GM18499 (cell line): ENCODE results near the gene GPR87.

Experiments used
- ATAC-seq: cut with Tn5 transposase; IDR thresholded peaks from one replicate; pipeline ENCODE4 v1.9.1; 2021; ENCODE audit warnings: moderate number of reproducible peaks; ENCODE audit not compliant: insufficient read depth, unreplicated experiment

GPR87 gene

DNA sequence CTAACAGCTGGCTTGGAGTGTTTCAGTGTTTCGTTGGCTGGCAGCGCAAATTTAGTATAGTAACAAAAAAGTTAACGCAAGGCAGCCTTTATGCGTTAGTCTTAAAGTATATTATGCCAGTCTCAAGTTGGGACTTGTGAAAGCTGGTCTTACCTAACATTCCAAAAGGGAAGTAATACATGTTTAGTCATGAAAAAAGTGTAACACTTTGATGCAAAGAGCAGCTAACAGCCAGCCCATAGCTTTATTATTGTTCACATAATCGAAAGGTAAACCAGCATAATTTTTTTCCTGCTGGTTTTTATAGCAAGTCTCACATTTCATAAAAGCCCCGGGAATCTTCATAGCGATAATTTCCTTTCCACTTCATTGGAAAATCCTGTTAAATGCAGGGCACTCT is 2.4 kb upstream of the GPR87 start:
- ATAC-seq, result no peak

DNA sequence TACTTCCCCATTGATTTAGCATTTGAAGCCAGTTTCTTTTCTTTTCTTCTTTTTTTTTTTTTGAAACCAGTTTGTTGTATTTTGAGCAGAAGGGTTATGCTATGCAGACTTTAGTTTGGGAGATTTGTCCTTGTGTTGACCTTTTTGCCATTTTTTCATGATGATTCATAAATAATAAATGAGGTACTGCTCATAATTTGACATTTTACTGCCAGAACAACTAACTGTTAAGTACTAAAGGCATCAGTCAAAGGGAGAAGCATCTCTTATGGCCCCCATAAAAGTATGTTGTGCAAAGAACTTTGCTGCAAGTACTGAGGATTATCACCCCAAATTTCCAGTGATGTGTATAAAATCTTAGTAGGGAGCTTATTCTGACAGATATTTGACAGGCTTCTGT is 1.7 kb upstream of the GPR87 start:
- ATAC-seq, result no peak

DNA sequence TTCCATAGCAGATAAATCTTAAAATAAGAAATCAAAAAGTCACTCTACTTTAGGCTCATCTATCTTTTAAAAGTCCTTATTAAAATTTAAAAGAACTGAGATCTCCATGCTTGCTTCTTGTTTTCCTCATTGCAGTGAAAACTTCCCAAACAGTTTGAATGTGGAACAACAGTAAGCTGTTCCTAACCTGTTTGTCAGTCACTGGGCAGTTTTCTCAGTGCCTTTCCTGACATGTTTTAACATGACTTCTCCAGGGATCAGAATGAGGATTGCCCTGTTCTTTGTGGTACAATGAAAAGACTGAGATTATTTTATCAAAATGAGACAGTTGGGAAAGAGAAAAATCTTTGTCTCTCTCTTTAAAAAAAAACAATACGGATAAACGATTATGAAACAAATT is 774 bp downstream of the GPR87 start:
- ATAC-seq, result no peak

DNA sequence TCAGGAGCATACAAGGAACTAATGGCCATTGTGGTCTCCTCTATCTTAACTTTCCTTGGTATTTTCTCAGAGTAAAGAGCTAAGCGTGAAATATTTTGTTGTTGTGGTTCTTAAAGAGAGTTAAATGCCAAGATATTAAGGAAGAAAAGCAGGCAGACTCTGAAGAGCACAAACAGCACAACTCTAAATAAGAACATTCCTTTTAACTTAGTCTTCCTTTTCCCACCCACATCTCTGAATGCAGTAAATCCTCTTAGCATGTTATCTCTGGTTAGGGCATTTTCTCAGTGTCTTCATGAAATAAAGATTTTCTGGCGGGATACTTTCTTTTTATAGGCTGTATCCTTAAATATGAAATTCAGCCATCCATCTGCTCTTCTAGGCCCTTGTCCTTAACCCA is 1.5 kb downstream of the GPR87 start:
- no peak for ATAC-seq

DNA sequence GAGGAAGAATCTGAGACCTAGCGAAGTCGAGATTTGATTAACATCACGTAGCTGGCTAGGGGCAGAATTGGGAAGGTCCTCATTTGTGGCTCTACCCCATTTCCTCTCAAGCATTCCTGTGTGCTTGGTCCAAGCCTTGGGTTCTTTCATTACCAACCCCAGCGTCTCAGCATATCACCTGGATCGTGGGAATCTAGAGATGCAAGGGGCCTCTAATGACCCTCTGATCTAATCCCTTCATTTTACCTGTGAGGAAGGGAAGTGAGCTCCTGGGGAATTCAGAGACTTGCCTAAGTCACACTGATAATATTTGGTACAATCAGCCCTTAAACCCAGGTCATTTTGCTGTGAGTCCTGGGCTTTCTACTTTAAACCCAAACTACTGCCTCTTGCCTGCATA is 2.0 kb downstream of the GPR87 start:
- no peak for ATAC-seq

DNA sequence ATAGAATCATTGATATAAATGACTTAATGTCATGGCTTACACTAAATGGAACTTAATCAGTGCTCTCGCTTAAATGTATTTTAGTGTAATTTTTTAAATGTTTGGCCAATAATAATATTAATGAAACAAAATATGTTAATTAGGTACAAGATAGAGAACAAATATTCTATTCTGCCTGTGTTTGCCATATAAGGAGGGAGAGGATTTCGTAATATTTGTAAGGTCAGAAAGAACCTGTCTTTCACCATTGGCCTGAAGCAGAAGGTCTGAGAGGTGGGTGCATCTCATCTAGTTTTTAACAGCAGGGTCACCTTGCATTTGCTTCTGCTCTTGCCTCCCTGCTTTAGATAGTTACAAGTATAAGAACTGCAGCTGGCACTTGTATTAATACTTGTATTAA is 2.5 kb downstream of the GPR87 start:
- no peak for ATAC-seq

DNA sequence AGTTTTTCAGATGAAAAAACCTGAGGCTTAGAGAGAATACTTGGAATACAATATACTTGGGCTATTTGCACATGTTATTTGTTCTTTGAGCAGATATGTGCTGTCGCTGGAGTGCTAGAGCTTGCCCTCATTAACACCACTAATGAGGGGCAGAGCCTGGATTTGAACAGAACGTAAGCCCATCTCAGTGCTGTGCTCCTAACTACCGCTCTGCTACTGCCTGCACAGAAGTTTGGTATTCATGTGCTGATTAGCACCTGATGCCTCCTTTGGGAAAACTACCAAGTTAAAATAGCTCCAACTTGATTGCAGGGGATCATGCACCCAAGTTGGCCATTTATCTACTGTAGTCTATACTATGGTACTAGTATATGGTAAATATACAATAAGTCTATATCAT is 3.6 kb downstream of the GPR87 start:
- no peak for ATAC-seq

DNA sequence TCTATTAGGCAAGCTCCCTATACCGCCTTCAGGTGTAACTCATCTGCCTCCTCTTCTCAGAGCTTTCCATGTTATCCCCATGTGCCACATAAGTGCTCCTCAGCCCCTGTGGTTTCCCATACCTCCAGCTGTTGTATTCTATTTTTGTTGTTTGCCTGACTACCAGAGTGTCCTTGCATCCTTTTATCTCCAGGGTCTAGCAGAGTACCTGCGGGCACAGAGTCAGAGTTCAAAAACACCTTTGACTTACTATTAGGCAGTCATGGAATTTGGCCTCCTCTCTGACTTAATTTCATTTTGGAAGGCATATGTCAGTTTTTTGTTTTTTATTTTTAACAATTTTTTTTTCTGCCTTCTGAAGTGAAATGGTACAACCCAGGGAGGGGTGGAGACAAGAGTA is 7.1 kb downstream of the GPR87 start:
- ATAC-seq, result no peak

DNA sequence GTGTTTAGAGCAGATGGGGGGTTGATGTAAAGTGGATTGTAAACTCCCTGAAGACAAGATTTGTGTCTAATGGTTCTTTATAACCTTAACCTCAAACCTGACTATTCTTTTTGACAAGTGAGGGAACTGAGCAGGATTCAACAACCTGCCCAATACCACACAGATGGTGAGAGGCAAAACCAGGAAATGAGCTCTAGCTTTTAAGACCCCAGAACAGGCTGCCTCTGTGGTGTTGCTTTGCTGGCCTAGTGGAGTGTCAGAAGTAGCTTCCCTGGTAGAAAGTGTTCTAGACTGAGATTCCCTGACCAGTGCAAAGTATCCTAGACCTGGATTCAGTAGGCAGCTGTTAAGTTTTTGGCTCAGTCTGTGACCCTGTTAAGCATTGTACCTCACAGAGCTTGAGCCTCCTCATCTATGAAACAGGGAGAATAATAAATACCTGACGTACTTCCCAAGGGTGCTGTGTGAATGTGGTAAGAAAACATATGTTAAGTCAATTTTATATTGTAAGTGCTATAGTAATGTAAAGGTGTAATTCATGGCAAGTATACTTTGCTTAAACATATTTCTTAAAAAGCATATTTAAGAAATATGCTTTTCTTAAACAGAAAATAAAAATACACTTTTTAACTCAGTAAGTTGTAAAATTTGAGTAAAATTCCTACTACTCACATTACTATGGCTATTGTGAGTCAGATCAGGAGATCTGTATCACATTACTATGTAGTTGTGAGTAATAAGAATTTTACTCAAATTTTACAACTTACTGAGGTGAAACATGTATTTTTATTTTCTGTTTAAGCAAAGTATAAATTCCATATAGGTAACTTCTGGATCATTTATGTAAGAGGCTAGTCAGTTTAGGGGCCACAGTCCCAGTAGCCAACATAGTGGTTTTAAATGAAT is 8.8 kb downstream of the GPR87 start:
- no peak for ATAC-seq

DNA sequence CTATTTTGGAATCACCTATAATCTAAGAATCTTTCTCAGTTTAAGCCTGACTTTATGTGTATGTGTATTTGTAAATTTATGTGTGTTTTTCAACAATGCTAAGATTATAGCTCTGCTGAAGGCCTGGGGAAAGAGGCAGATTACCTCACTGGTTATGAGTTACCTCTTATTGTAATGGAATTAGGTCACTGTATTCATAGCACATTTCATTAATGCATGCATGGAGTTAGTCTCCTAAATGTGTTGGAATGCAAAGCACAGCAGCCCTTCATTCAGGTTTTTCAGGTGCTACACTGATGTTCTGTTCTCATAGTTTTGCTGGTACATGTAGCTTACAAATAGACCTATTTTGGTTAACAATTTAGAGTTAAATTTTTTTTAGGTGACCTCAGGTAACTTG is 9.5 kb downstream of the GPR87 start:
- ATAC-seq, result no peak

DNA sequence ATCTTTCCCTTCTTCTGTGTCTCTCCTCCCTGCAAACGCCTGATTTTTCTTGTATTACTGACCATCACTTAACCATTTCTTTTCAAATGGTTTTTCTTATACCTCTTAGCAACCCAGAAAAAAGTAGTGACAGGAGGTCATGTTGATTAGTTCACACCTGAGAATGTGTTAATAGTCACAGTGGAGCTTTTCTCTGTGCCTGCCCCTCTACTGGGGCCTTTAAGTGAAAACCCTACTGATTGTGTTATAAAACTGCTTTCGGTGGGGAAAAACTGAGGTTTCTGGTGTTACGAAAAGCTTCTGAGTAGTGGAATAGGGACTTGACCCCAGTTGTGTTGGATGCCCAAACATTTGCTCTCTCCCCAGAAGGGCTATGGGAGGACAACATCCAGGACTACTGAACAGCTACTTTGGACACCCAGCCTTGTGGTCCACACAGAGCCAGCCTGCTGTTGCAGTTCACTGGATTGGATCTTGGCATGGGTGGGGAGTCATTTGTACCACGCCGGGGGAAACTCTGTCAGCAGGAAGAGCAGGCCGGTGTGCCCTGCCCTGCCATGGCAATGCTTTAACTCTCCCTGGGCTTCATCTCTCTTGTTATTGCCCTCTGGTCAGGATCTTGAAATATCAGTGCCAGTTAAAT is 10.3 kb downstream of the GPR87 start:
- no peak for ATAC-seq

DNA sequence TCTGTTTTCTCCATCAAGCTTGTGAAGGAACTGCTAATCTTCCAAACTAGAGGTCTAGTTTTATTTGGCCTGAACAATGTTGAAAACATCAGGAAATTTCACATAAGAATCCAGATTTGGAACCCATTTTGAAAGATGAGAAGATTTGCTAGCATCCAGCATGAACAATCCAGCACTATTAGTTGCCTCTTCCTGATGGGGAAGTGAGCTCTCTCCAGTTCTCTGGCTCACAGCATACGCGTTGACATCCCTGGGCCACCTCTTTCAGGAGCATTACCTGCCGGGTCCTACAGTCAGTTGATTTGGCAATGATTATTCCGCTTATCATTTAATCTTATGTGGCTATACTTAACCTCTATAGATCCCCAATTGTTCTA is 10.9 kb downstream of the GPR87 start:
- no peak for ATAC-seq

DNA sequence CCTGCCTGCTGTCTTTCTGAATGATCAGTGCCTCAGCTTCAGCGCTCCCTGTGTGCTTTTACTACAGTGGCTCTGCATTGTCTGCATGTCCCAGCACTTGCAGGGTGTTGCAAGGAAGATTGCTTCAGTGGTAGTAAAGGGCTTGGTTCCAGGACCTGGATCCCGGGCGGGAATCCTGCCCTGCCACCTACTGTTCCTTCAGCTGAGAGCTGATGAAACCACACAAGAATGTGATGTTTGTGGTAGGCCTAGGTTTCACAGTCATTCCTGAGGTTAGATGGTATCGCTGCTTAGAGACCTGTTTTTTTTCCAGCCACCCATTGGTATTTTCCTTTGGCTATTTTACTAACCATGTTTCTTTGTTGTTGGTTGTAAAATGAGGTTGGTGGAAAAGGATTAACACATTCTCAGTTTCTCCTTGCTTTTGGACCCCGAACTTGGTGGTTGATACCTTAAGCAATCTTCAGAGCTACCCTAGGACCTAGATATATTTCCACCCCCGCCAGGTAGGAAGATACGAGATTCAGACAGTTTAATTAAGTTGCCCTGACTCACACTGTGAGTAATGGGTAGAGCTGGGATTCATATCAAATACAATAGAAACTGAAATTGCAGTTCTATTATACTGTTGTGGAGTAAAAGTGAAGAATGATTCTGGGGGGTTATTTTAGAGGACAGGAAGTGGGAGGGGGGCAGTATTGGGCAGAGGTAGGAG is 11.4 kb downstream of the GPR87 start:
- ATAC-seq, result no peak

DNA sequence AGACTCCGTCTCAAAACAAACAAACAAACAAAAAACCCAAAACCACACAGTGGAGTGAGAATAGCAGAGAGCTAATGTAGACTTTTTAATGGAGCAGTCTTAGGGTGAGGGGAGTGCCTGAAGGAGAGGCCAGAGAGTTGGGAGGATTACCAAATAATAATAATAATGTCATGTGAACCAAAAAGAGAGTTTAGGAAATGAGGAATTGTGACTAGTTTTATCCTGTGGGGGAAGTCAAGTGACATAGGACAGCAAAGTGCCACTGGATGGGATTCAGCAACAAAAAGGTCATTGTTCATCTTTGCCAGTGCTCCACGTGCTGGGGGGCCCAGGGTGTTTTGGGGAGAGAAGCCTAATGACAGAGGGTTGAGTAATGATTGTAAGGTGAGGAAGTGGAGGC is 12.9 kb downstream of the GPR87 start:
- no peak for ATAC-seq

DNA sequence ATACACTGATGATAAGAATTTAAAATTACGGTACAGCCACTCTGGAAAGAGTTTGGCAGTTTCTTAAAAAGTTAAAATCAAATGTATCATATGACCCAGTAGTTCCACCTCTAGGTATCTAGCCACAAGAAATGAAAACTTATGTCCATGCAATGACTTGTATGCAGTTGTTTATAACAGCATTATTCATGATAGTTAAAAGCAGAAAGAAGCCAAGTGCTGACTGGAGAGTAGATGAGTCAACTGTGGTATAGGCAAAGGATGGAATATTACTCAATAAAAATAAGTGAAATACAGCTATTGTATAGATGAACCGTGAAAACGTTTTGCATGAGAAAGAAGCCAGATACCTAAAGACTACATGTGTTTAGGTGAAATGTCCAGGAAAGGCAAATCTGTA is 14.8 kb downstream of the GPR87 start:
- ATAC-seq, result no peak

DNA sequence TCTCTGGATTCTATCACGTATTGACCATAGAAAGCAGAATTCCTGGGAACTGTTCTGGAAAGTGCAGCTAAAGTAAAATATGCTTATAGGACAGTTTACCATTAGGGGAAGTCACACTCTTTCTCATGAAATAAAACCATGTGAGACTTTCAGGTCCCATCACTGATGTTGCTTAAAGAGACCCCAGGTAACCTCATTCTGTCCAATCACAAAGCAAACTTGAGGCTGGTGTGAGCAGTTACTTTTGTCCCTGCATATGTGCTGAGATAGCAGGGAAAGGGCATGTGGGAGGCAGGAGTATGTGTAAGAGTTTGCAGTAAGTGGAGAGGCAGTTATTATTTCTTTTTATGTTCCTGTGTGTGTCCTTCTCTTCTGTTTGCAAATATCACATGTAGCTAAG is 16.1 kb downstream of the GPR87 start:
- ATAC-seq, result no peak

DNA sequence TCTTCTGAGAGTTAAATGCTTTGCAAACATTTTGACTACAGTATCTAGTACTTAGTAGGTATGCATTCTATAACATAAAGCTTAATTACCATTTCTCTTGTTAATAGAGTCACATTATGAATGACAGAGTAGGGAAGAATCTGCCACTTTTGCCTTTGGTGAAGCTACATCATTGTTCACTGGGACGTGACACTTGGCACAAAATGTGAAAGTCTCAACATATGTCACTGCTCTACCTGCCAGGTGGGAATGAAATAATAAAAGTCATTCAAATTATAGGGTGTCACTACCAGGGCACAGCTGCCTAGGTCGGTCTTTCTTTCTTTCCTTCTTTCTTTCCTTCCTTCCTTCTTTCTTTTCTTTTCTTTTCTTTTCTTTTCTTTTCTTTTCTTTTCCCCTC is 17.6 kb downstream of the GPR87 start:
- no peak for ATAC-seq

DNA sequence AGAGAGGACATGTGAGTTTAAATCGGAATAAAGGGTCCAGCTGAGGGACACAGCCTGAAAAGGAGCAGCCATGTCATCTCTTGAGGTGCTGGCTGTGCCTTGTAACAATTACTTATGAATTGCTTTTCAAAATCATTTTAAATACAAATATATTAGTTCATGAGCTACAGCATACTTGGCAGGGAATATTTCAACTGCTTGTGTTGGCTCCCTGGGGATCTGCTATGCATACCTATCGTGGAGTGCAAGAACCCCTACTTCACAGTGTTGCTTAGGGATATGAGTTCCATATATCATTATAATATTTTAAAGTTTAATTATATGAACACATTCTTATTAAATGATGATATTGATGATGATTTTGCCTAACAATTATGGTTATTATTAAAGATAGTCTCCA is 19.2 kb downstream of the GPR87 start:
- no peak for ATAC-seq

DNA sequence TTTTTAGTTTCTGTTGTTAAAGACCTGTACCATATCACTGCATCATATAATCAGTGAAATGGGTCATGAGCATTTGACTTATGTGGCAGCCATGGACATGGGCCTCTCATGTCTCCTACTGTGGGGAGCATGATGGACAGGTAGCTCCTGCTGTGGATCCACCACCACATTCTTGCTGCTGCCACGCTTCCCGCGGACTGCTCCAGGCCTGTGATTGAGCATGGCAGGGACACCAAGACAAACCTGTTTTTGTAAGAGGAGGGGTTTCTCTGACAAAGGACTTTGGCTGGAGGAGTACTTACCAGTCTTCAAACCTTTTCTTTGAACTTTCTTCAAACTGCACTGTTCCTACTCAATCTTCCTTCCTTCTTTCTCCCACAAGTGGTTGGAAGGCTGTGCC is 20.4 kb downstream of the GPR87 start:
- ATAC-seq, result no peak

DNA sequence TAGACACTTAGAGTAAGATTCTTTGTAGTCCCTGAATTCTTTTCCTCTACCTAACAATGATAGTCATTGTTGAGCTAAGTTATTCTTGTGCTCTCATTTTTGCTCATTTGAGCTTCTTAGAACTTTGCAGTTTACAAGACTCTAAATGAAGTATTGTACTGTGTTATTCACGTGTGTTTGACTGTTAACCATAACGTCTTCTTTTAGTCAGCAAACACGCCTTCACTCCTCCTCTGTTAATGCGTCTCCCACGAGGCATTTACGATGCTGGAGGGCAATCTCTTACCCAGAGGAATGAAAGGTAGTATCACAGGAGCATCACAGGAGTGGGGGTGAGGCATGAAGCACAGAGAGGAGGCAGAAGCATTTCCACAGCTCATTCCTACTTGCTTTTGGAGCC is 23.5 kb downstream of the GPR87 start:
- no peak for ATAC-seq

DNA sequence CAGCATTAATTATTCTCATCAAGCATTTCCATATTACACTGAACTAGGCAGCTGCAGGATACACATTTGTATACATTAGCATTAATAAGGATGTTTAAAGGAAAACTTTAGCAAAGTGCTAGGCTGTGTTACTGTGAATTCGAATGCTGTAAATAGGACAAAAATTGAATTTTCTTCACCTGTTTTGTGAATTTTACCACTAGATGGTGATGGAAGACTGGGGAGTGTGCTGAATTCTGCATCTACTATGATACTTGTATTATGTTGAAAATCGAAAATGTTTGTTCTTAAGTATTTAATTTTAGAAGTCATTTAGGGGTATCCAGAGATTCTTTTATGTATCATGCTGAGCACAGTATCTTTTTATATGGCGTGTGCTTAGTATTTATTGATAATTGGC is 25.9 kb downstream of the GPR87 start:
- no peak for ATAC-seq
